H1 (cell line): ENCODE data around the gene MYRIP. TPM values are rescaled to one million over a fixed set of nuclear protein-coding genes. Genes with fewer than 3 reads are reported as not detected.

Experiments used
- CTCF ChIA-PET: fragments of 300-600 bp; sonication (Branson Sonifier 250); formaldehyde crosslinking; loops from one replicate; lab custom pipeline; 2021; ENCODE audit not compliant: partially characterized antibody; lab: Charles Lee
- POLR2A ChIA-PET: fragments of 300-600 bp; sonication (Branson Sonifier 250); formaldehyde crosslinking; loops from one replicate; lab custom pipeline; 2021; ENCODE audit warnings: inconsistent platforms; ENCODE audit not compliant: partially characterized antibody; lab: Charles Lee
- DNase-seq, 2 experiments: peaks; one replicate each; pipeline versions ENCODE4 v3.0.0 to v3.0.0-alpha.2; 2010 to 2022; ENCODE audit warnings: low spot score in 2 of 2, low read depth in 1 of 2, mixed read lengths in 1 of 2
- FAIRE-seq: peaks from 2 replicates; lab custom pipeline; 2011; peaks lifted over from hg19 to GRCh38; lab: Jason Lieb, UNC
- H2AFZ ChIP-seq: 2 replicates; pipeline ENCODE4 v1.8.1; 2012; ENCODE audit warnings: low read length, inconsistent platforms
- H2AK5ac ChIP-seq: 2 replicates; pipeline ENCODE4 v1.6.1; 2013; ENCODE audit warnings: low read depth, low read length
- H2BK120ac ChIP-seq: replicated peaks from 2 replicates; pipeline ENCODE3; 2013; ENCODE audit warnings: low read depth, low read length, inconsistent platforms
- H2BK12ac ChIP-seq: 2 replicates; pipeline ENCODE4 v1.6.1; 2013; ENCODE audit warnings: low read depth, low read length
- H2BK15ac ChIP-seq: 2 replicates; pipeline ENCODE4 v1.6.1; 2013; ENCODE audit warnings: low read length
- H2BK20ac ChIP-seq: 2 replicates; pipeline ENCODE4 v1.6.1; 2013; ENCODE audit warnings: low read length
- H2BK5ac ChIP-seq: 2 replicates; pipeline ENCODE4 v1.6.1; 2013; ENCODE audit warnings: low read depth, low read length
- H3K14ac ChIP-seq: 2 replicates; pipeline ENCODE4 v1.6.1; 2013; ENCODE audit warnings: inconsistent platforms; ENCODE audit not compliant: insufficient read length
- H3K18ac ChIP-seq: 2 replicates; pipeline ENCODE4 v1.6.1; 2013; ENCODE audit warnings: low read length; ENCODE audit errors: extremely low read depth
- H3K23ac ChIP-seq: 2 replicates; pipeline ENCODE4 v1.6.1; 2013; ENCODE audit warnings: inconsistent platforms; ENCODE audit not compliant: insufficient read length
- H3K23me2 ChIP-seq: 2 replicates; pipeline ENCODE4 v1.6.1; 2013; ENCODE audit warnings: low read depth, low read length
- H3K27ac ChIP-seq: 2 replicates; pipeline ENCODE4 v1.6.1; 2011; ENCODE audit warnings: low read depth, low read length, inconsistent platforms
- H3K27me3 ChIP-seq, 4 experiments: replicated peaks in 1 of 4; 1 replicate in 1 of 4; 2 replicates in 3 of 4; pipeline versions ENCODE4 v1.6.1 to v1.8.1; 2011 to 2013; ENCODE audit warnings: low read length in 3 of 4, mild to moderate bottlenecking in 3 of 4, inconsistent platforms in 2 of 4, mixed read lengths in 2 of 4, moderate library complexity in 1 of 4; ENCODE audit not compliant: control insufficient read depth in 3 of 4, insufficient read depth in 3 of 4; ENCODE audit errors: extremely low read depth in 1 of 4
- H3K36me3 ChIP-seq, 4 experiments: 2 replicates each; pipeline versions ENCODE4 v1.6.1 to v1.8.1; 2011 to 2013; ENCODE audit warnings: mild to moderate bottlenecking in 4 of 4, low read length in 3 of 4, moderate library complexity in 2 of 4, control low read depth in 1 of 4, inconsistent platforms in 1 of 4; ENCODE audit not compliant: insufficient read depth in 4 of 4, control insufficient read depth in 2 of 4
- H3K4ac ChIP-seq: replicated peaks from 2 replicates; pipeline ENCODE3; 2013; ENCODE audit warnings: low read length, low read depth, mixed read lengths, inconsistent platforms; ENCODE audit not compliant: insufficient read length
- H3K4me1 ChIP-seq, 4 experiments: replicated peaks in 1 of 4; 1 replicate in 1 of 4; 2 replicates in 3 of 4; pipeline versions ENCODE4 v1.6.1 to v1.8.1; 2011 to 2013; ENCODE audit warnings: low read length in 3 of 4, inconsistent platforms in 2 of 4, mixed read lengths in 1 of 4; ENCODE audit not compliant: insufficient read depth in 4 of 4, control insufficient read depth in 3 of 4
- H3K4me2 ChIP-seq, 2 experiments: 2 replicates each; pipeline versions ENCODE4 v1.6.1 to v1.8.1; 2011 to 2013; ENCODE audit warnings: low read depth in 2 of 2, low read length in 2 of 2, control low read depth in 1 of 2, inconsistent platforms in 1 of 2, mild to moderate bottlenecking in 1 of 2; ENCODE audit not compliant: insufficient read depth in 1 of 2
- H3K4me3 ChIP-seq, 4 experiments: fragments of 200-600, 300-600 bp in 1 of 4; sonication (generic), shearing (Covaris generic), sonication (Bioruptor Twin) in 1 of 4; 2 replicates each; pipeline versions ENCODE4 v1.5.1 to v1.8.1; 2011 to 2016; ENCODE audit warnings: low read length in 4 of 4, low read depth in 3 of 4, control low read depth in 2 of 4, inconsistent platforms in 2 of 4, mild to moderate bottlenecking in 2 of 4, mixed read lengths in 1 of 4, moderate library complexity in 1 of 4; ENCODE audit not compliant: insufficient read depth in 2 of 4; ENCODE audit errors: extremely low read depth in 1 of 4
- H3K56ac ChIP-seq: replicated peaks from 2 replicates; pipeline ENCODE3; 2013; ENCODE audit warnings: low read depth, mild to moderate bottlenecking, mixed read lengths, low read length, inconsistent platforms; ENCODE audit not compliant: insufficient read length
- H3K79me1 ChIP-seq: 2 replicates; pipeline ENCODE4 v1.6.1; 2013; ENCODE audit warnings: low read depth, low read length, control low read depth
- H3K79me2 ChIP-seq, 2 experiments: 2 replicates each; pipeline versions ENCODE4 v1.6.1 to v1.8.1; 2012 to 2013; ENCODE audit warnings: low read length in 2 of 2, mild to moderate bottlenecking in 2 of 2, inconsistent platforms in 1 of 2; ENCODE audit not compliant: insufficient read depth in 2 of 2, control insufficient read depth in 1 of 2
- H3K9ac ChIP-seq, 4 experiments: replicated peaks in 1 of 4; 1 replicate in 1 of 4; 2 replicates in 3 of 4; pipeline versions ENCODE4 v1.6.1 to v1.8.1; 2011 to 2013; ENCODE audit warnings: low read depth in 3 of 4, low read length in 3 of 4, control low read depth in 2 of 4, mild to moderate bottlenecking in 2 of 4, moderate library complexity in 2 of 4, inconsistent platforms in 1 of 4; ENCODE audit errors: extremely low read depth in 1 of 4
- H3K9me3 ChIP-seq, 2 experiments: 2 replicates each; pipeline versions ENCODE4 v1.6.1 to v1.8.1; 2012 to 2013; ENCODE audit warnings: mild to moderate bottlenecking in 2 of 2, moderate library complexity in 2 of 2, control low read depth in 1 of 2, inconsistent platforms in 1 of 2, low read depth in 1 of 2, low read length in 1 of 2, mixed read lengths in 1 of 2; ENCODE audit not compliant: insufficient read depth in 2 of 2
- H4K20me1 ChIP-seq, 2 experiments: replicated peaks in 1 of 2; 2 replicates each; pipeline versions ENCODE3 to v1.8.1; 2011 to 2013; ENCODE audit warnings: inconsistent platforms in 2 of 2, low read length in 2 of 2, mild to moderate bottlenecking in 1 of 2; ENCODE audit not compliant: insufficient read depth in 2 of 2, control insufficient read depth in 1 of 2
- H4K5ac ChIP-seq: 2 replicates; pipeline ENCODE4 v1.6.1; 2013; ENCODE audit warnings: low read length, low read depth, mixed read lengths, inconsistent platforms; ENCODE audit not compliant: insufficient read length
- H4K8ac ChIP-seq: 2 replicates; pipeline ENCODE4 v1.8.0; 2013; ENCODE audit warnings: mild to moderate bottlenecking, moderate library complexity, low read length, inconsistent platforms; ENCODE audit not compliant: insufficient read depth; ENCODE audit errors: extremely low read depth
- H4K91ac ChIP-seq: replicated peaks from 2 replicates; pipeline ENCODE3; 2013; ENCODE audit warnings: low read length, mixed read lengths, inconsistent platforms; ENCODE audit not compliant: insufficient read length
- ASH2L ChIP-seq: fragments of 200-600, 300-600 bp; sonication (generic); IDR thresholded peaks from one replicate; pipeline ENCODE4 v1.7.1; 2017; ENCODE audit warnings: low read length
- CHD2 ChIP-seq: IDR thresholded peaks from 2 replicates; pipeline ENCODE4 v1.6.1; 2012; ENCODE audit warnings: low read length, improper control_type of control experiment
- CTBP2 ChIP-seq: IDR thresholded peaks from 2 replicates; pipeline ENCODE4 v1.7.0; 2011; ENCODE audit warnings: borderline replicate concordance, mild to moderate bottlenecking, moderate library complexity, mixed read lengths, low read length; ENCODE audit not compliant: insufficient read depth, insufficient read length
- E2F6 ChIP-seq: IDR thresholded peaks from 2 replicates; pipeline ENCODE4 v1.6.1; 2012; ENCODE audit warnings: inconsistent platforms
- EZH2 ChIP-seq: fragments of 200-600 bp; sonication (generic); IDR thresholded peaks from 2 replicates; pipeline ENCODE4 v1.7.1; 2012; ENCODE audit warnings: low read depth, mild to moderate bottlenecking, moderate library complexity, low read length, inconsistent platforms; ENCODE audit not compliant: severe bottlenecking
- GABPA ChIP-seq: IDR thresholded peaks from 2 replicates; pipeline ENCODE4 v1.6.1; 2011; ENCODE audit warnings: mild to moderate bottlenecking, low read length, moderate library complexity, borderline replicate concordance; ENCODE audit not compliant: insufficient read depth
- HDAC6 ChIP-seq: IDR thresholded peaks from one replicate; pipeline ENCODE4 v1.7.1; 2012; ENCODE audit warnings: low read depth, mild to moderate bottlenecking, inconsistent platforms, low read length, moderate library complexity
- JUN ChIP-seq: IDR thresholded peaks from 2 replicates; pipeline ENCODE4 v1.6.1; 2011; ENCODE audit warnings: low read depth, mild to moderate bottlenecking, improper control_type of control experiment, low read length
- KDM1A ChIP-seq: fragments of 200-600, 300-600 bp; sonication (generic); IDR thresholded peaks from 2 replicates; pipeline ENCODE4 v1.7.1; 2016; ENCODE audit warnings: mild to moderate bottlenecking, low read length, borderline replicate concordance
- POLR2A ChIP-seq, 2 experiments: IDR thresholded peaks; 1 replicate in 1 of 2; 2 replicates in 1 of 2; pipeline ENCODE4 v1.6.1; 2011; ENCODE audit warnings: low read depth in 2 of 2, low read length in 2 of 2, mild to moderate bottlenecking in 2 of 2; ENCODE audit errors: control extremely low read depth in 1 of 2
- RAD21 ChIP-seq, 2 experiments: IDR thresholded peaks in 1 of 2; conservative IDR thresholded peaks in 1 of 2; 2 replicates each; pipeline ENCODE4 v1.6.1; 2011; ENCODE audit warnings: low read depth in 2 of 2, low read length in 2 of 2, improper control_type of control experiment in 1 of 2, inconsistent platforms in 1 of 2, mild to moderate bottlenecking in 1 of 2, moderate library complexity in 1 of 2
- RBBP5 ChIP-seq: IDR thresholded peaks from 2 replicates; pipeline ENCODE4 v1.7.1; 2012; ENCODE audit warnings: low read depth, mild to moderate bottlenecking, inconsistent platforms, low read length, moderate library complexity, borderline replicate concordance
- WGBS, 2 experiments: shearing (Covaris generic) in 1 of 2; methylation state at CpG; one replicate each; pipeline versions ENCODE4 v1.1.6 to v1.1.7; 2013 to 2015; ENCODE audit warnings: low lambda C conversion rate in 2 of 2, mixed read lengths in 2 of 2, inconsistent platforms in 1 of 2, low coverage in 1 of 2, missing lambda C conversion rate in 1 of 2; ENCODE audit not compliant: insufficient replicate concordance in 2 of 2, insufficient coverage in 1 of 2, insufficient read length in 1 of 2; ENCODE audit errors: extremely low coverage in 1 of 2, missing lambda C conversion rate in 1 of 2; 5-methylcytosine and 5-hydroxymethylcytosine counted together
- polyA plus RNA-seq, 7 experiments: library from polyadenylated mRNA; depleted of rRNA in 3 of 7; stranded (reverse) in 5 of 7; unstranded in 2 of 7; fragments of >200 nt in 5 of 7; fragments of 200-250 nt in 2 of 7; gene quantifications; 1 replicate in 5 of 7; 2 replicates in 1 of 7; 4 replicates in 1 of 7; pipeline versions ENCODE4 v1.2.1 to v1.2.3, GENCODE V29; 2011 to 2013; ENCODE audit warnings: missing spikeins in 2 of 7, mixed read lengths in 2 of 7
- total RNA-seq: library from RNA; stranded (reverse); fragmentation: NEBNext Ultra II Directional; extraction: Animal tissue kit (Norgen Biotek cat#: 25700); gene quantifications from 2 replicates; pipeline ENCODE4 v1.2.1, GENCODE V29; 2021

MYRIP gene
- total and polyA plus RNA-seq, 2 of the 8 experiments (the other 6 are each of a cell fraction or from before 2014, with no cell fraction given), result 0.54 to 4.3 TPM

GRCh38 chr3:39879581-39879980, 70.2 kb downstream of the MYRIP start:
- Histone ChIP-seq H3K56ac (no peak overlapping the region), H4K91ac (no peak overlapping the region), H3K79me2 (no peaks in the 10 kb centered on the region), H3K23me2 (no peaks in the 10 kb centered on the region), H2BK12ac (no peak overlapping the region), H3K9ac (no peak overlapping the region), H2BK15ac (no peak overlapping the region), H3K4me2 (no peak overlapping the region), H3K36me3 (no peaks in the 10 kb centered on the region), H2BK120ac (no peak overlapping the region), H3K9me3 (peaks cover 3 to 5% of the 10 kb centered on the region in 2 experiments; a peak in 2 of 4 replicates), H4K20me1 (no peaks in the 10 kb centered on the region), H3K23ac (no peak overlapping the region), H3K79me1 (no peaks in the 10 kb centered on the region), H2BK20ac (no peak overlapping the region), H2AFZ (no peak overlapping the region), H3K18ac (no peak overlapping the region), H2AK5ac (no peak overlapping the region), H4K8ac (no peak overlapping the region), H3K4me1 (no peaks in the 10 kb centered on the region), H2BK5ac (no peak overlapping the region), H4K5ac (no peak overlapping the region), H3K27ac (no peak overlapping the region), H3K27me3 (no peaks in the 10 kb centered on the region), H3K14ac (no peak overlapping the region), H3K4ac (no peak overlapping the region), H3K4me3 (no peak overlapping the region)
- CTCF ChIA-PET, result interaction anchor here (0.6 to 1.1 kb wide), 2 partner anchors 32 to 383 kb away, joined by 3 to 4 read pairs; no protein-coding TSS in a partner anchor
- POLR2A ChIA-PET, result no interaction called here
- FAIRE-seq (no peak), DNase-seq (no peak)
- 89% methylated on average over 2 of the region's 2 CpGs; no CpG with 5 or more reads in 1 of the 2 experiments for WGBS, 2 experiments
- TF ChIP-seq CHD2 (no peak), GABPA (no peak), RBBP5 (no peak), RAD21 (IDR thresholded peaks at IDR 0.05 in 1 of 2, conservative IDR thresholded peaks at IDR 0.05 in 1 of 2; ENCODE audit: low read depth in 2 of 2, low read length in 2 of 2) (no peak), HDAC6 (no peak), JUN (no peak), E2F6 (no peak), CTBP2 (no peak), ASH2L (no peak), POLR2A (IDR thresholded peaks at IDR 0.05; ENCODE audit: control extremely low read depth in 1 of 2, low read depth in 2 of 2, low read length in 2 of 2) (no peak), KDM1A (no peak), EZH2 (no peak)
